HG03521 (cell line): ENCODE measurements around the gene PLCL1.
"Not testable (repeated sequence)": the region's sequence is repeated elsewhere in the genome, so short reads cannot be mapped to it uniquely, and the experiment has no call there.

Experiments used
- ATAC-seq: cut with Tn5 transposase; IDR thresholded peaks from one replicate; pipeline ENCODE4 v1.9.1; 2021; ENCODE audit warnings: mild to moderate bottlenecking, moderate library complexity; ENCODE audit not compliant: unreplicated experiment

The PLCL1 gene

DNA sequence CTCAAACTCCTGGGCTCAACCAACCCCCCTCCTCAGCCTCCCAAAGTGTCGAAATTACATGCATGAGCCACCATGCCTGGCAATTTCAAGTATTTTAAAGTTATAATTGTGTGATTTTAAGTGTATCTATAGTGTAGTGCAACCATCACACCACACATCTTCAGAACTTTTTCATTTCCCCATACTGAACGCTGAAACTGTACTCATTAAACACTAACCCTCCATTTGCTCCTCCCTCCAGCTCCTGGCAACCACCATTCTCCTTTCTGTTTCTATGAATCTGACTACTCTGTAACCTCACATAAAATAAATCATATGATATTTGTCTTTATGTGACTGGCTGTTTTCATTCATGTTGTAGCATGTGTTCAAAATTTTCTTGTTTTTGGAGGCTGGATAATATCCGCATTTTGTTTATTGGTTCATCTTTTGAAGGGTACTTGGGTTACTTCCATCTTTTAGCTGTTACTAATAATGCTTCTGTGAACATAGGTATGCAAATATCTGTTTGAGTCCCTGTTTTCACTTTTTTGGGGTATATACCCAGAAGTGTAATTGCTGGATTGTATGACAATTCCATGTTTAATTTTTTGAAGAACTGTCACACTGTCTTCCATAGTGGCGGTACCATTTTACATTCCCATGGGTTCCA, 188.2 kb downstream of the PLCL1 start:
- peak; percentile 87 for ATAC-seq

- no peak for ATAC-seq
Measured at GRCh38 chr2:197993363-197993762, 189.0 kb downstream of the PLCL1 start.

DNA sequence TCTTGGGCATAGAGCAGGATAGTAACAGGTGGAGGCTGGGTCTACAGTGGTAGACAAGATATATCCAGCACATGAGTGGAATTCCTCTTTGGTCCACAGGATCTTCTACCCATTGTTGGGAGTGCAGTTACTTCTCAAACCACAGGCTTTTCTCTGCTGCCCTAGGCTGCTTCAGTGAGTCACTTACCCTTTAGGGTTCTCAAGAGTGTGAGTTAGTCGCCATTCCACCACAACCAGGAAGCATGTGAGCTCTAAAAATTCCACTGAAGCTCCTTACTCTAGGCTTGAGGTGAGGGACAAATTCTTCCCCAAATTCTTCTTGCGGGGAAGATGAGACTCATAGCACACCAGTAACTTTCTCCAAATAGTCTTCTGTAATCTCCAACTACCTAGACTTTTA, 189.4 kb downstream of the PLCL1 start:
- no peak for ATAC-seq

- no peak for ATAC-seq
Measured at GRCh38 chr2:197994751-197995150, 190.4 kb downstream of the PLCL1 start.

- no peak for ATAC-seq
Measured at GRCh38 chr2:197996583-197996982, 192.2 kb downstream of the PLCL1 start.

GRCh38 chr2:197997083-197997541, 192.7 kb downstream of the PLCL1 start:
- ATAC-seq = no peak

DNA sequence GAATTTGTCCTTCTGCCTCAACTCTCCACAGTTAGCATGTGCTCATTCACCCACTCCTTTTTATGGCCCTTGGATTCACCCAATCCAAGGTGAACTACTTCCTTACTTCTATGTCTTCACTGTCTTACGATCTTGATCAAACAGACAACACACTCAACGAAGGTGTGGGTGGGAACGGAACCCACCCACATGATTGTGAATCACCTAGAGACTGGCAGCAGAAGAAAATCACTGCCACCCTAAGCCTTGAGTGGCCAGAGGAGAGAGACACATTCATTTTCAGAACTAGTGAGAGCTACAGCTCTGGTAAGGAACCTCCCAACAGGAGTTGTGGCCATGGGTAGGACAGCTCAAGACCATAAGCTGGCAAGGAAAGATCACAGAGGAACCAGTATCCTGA, 194.3 kb downstream of the PLCL1 start:
- ATAC-seq = no peak

DNA sequence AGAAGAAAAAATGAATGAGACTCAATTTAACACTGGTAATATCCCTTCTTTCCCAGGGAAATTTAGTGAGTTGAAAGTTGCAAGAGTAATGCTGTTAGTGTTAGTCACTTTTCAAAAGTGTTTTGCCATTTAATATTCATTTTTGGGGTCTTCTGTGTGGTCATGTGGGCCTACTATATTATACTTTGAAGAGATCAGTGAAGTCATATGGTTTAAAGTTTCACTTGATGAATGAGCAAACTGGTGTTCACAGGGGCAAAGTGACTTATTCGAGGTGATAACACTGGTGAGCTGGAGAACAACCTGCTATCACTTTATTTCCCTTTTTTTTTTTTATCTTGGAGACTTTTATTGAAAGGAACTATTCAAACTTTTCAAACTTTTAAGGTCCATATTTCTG, 196.0 kb downstream of the PLCL1 start:
- ATAC-seq = no peak

DNA sequence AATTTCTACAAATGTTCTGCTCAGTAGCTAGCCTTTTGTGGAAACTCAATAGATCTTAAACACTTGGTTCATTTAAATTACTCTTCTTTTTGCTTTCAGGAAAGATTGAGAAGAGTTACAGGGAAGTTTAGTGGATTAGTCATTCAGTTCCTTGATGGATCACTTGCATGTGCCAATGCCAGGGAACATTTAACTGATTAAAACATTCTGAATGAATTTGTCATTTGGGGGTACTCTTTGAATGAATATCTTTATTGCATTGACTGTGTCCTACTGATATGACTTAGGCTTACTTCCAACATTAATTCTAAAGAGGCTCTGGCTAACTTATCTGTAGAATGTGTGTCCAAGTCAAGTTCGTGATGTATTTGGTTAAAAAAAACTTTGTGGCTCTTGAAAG, 199.8 kb downstream of the PLCL1 start:
- no peak for ATAC-seq

DNA sequence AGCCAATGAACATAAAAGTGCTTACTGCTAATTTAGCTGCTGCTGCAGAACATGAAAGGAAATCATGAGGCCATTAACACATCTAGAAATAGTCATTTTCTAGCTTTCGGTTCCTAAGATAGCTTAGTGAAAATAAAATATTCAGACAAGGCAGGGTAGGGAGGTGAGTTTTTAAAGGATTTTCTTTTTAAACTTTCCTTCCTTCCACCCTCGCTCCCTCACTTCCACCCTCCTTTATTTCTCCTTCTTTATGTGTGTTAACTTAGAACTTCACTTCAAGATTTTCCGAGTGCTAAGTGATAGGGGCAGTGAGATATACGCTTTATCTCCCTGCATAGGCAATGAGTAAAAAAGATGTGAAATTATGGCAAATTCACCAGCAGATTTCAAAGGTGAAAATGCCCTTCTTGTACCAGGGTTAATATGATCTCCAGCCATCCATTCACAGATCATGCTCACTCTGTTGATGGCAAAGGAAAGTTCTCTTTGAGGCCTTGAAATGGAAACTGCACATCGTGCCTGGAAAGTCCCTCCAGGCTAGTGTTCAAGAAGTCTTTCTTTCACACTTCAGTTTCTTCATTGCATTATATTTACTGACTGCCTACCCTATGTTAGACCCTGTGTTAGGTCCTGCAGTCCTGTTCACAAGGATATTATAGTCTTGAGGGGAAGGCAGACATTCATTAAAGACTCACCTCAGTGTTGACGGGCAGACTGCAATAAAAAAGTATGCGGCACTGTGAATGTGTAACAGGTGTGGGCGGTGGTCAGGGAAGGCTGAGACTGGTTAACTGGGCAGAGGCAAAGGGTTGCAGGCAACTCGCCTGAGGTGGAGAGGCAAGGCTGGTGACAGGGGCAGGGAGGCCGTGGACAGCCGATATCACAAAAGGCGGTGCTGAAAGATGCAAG, 200.8 kb downstream of the PLCL1 start:
- peak; percentile 88 for ATAC-seq

- ATAC-seq = no peak
Measured at GRCh38 chr2:198006733-198007132, 202.3 kb downstream of the PLCL1 start.

DNA sequence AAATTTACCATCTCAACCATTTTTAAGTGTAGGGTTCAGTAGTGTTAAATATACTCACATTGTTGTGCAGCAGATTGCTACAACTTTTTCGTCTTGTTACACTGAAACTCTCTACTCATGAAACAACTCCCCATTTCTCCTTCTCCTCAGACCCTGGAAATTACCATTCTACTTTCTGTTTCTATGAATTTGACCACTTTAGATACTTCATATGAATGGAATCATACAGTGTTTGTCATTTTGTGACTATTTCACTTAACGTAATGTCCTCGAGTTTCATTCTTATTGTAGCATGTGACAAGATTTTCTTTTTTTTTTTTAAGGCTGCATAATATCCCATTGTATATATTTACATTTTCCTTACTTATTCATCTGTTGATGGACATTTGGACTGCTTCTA, 203.8 kb downstream of the PLCL1 start:
- no peak for ATAC-seq

DNA sequence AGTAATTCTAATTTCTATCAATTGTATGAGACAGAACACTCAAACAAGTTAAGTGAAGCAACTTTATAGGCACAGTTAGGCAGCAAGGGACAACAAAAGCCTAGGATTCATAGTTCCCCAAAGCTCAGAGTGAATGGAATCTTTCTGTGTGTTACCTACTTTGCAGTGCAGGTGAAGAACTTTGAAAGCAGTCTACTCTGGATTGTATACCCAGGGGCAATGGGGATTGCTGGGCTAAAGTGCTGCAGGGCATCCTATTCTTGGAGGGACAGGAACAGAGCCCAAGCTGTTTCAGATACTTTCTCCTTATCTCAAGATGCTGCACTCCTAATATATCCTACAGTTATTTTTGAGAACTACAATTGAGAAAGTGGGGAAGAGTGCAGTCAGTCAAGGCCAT, 207.6 kb downstream of the PLCL1 start:
- ATAC-seq = no peak

- no peak for ATAC-seq
Measured at GRCh38 chr2:198016243-198016642, 211.8 kb downstream of the PLCL1 start.

GRCh38 chr2:198017068-198017467, 212.7 kb downstream of the PLCL1 start:
- ATAC-seq = no peak

DNA sequence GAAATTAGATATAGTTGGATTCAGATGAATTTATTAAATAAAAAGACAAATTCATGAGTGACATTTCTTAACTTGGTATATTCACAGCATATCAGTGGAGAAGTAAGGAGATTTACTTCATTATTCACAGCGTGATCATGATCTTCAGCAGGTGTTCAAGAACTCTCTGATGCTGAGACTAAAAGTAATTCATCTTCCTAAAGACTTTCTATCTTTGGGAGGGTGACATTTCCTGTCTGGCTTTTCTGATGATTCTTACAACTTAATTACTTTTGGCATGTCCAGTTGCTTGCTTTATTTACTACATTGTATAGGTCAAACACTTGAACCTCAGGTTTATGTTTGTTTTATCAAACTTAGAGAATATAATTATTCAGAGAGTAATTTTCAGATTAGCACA, 224.6 kb downstream of the PLCL1 start:
- no peak for ATAC-seq

DNA sequence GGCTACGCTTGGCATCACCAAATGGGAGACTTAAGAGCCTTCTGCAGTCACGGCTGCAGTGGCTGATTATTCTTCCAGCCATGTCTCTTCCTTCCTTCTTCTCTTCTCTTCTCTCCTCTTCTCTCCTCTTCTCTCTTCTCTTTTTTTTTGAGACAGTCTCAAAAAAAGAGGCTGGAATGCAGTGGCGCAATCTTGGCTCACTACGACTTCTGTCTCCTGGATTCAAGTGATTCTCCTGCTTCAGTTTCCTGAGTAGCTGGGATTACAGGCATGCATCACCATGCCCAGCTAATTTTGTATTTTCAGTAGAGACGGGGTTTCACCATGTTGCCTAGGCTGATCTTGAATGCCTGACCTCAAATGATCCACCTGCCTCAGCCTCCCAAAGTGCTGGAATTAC, 225.2 kb downstream of the PLCL1 start:
- ATAC-seq = not testable (repeated sequence)

DNA sequence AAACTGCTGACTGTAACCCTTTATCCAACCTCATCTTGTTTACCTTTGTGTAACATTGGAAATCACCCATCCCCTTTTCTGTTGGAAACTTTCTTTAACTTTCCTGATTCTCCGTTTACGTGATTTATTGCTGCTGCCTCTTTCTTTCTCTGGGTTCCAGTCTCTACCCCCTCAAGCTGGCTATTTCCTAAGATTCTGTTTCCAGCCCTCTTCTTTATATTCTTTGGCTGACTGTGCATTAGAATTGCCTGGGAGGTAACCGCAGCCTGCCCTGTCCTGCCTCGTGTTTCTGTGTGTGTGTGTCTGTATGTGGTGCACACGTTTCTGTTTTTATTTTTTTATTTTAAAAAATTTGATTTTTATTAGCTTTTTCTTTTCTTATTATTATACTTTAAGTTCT, 229.2 kb downstream of the PLCL1 start:
- no peak for ATAC-seq

- ATAC-seq = no peak
Measured at GRCh38 chr2:198036029-198036879, 231.9 kb downstream of the PLCL1 start.

DNA sequence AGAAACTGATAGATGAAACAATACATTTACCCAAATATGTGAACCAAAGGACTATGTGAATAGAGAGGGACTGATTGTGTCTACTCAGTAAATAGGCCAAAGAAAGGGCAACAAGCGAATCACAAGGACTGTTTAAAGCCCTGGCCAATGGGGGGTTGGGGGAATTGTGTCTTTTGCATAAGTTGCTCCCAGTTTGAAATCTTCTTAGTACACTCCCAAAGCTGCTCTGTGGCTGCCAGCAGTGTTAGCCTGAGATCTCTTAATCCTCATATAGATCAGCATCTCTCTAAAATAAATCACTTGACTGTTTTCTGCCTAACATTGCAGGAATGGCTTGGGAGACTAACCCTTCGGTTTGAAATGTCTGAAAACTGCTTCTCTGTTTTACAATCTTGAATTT, 236.4 kb downstream of the PLCL1 start:
- ATAC-seq = no peak

DNA sequence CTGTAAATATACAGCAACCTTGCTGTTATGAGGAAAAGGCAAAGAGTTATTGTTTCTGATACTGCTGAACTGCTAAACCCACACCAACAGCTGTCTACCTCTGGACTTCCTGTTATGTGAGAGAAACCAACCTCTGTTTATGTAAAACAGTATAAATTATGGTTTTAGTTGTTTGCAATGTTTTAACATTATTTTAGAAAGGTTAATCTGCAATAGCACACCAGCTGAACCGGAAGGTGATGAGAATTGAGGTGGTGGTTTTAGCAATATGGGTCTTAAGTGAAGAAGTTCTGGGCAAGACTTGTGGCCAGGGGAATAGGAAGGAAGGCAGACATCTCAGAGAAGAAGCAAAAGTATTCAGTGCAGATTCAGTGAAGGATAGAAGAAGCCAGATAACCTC, 237.8 kb downstream of the PLCL1 start:
- peak; percentile 87 for ATAC-seq
